Colon (tissue), 2 donors: Measurements from ENCODE around the gene VGLL3.

ENCODE experiments used
- FAIRE-seq: peaks from 2 replicates; lab custom pipeline; 2012; peaks lifted over from hg19 to GRCh38; lab: Jason Lieb, UNC
- donor health status: control.
- donor health status: control.

VGLL3 gene

GRCh38 chr3:86949850-86950249 lies 41.1 kb downstream of the VGLL3 start:
- no peak for FAIRE-seq

DNA sequence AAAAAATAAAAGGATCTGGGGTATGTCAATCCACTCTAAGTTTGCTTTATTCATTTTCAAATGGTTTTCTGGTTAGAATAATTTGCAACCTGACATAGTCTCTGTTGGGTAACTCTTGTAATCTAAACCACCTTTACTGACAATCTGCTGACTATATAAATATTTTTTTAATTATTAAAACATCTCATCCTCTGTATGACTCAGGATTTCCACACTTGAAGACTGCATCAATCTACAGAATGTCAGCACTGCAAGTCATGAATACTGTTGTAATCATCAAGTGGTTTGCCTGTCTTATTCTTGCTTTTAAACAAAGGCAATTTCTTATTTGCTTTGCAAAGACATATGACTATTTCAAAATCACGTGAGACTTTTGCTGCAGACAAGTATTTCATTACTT lies 42.1 kb downstream of the VGLL3 start:
- no peak for FAIRE-seq

DNA sequence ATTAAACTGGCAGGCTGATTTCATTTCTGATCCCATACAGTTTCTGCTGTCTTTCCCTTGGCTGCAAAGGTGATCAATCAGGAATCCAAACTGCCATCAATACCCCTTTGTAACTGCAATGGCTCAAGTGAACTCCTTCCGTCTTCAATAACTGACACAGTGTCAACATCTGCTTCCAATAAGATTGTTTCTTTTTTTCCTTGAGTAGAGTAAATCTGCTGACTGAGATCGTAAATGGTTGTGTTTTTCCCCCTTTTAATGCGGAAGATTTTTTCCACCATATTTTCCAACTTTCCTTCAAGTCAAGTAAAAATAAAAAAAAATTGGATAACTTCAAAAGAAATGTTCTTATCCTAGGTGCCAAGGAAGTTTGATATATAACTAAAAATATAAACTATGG lies 48.7 kb downstream of the VGLL3 start:
- FAIRE-seq = no peak

GRCh38 chr3:86938416-86939105 lies 52.4 kb downstream of the VGLL3 start:
- FAIRE-seq = no peak

- no peak for FAIRE-seq
Measured at GRCh38 chr3:86937306-86937791, 53.6 kb downstream of the VGLL3 start.

GRCh38 chr3:86934851-86935250 lies 56.1 kb downstream of the VGLL3 start:
- no peak for FAIRE-seq

GRCh38 chr3:86930831-86931230 lies 60.1 kb downstream of the VGLL3 start:
- FAIRE-seq = no peak

GRCh38 chr3:86930181-86930580 lies 60.8 kb downstream of the VGLL3 start:
- FAIRE-seq = no peak

DNA sequence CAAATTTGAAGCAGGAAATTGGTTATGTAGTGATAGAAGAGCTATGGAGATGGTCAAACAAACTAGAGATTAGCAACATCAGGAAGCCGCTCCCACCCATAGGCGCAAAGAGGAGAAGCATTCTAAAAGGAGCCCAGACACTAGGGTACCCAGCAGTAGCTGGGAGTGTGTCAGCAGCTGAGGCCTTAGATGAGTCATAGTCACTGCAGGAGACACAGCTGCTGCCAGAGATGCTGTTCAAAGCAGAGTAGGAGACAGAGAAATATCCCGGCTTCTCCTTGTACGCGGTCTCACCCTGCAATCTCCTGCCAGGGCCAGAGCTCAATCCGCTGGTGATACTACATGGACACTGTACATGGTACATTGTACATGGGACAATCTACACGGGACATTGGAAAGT lies 61.9 kb downstream of the VGLL3 start:
- FAIRE-seq = no peak

- FAIRE-seq = no peak
Measured at GRCh38 chr3:86923071-86923491, 67.9 kb downstream of the VGLL3 start.

- FAIRE-seq = no peak
Measured at GRCh38 chr3:86921971-86922680, 68.8 kb downstream of the VGLL3 start.

DNA sequence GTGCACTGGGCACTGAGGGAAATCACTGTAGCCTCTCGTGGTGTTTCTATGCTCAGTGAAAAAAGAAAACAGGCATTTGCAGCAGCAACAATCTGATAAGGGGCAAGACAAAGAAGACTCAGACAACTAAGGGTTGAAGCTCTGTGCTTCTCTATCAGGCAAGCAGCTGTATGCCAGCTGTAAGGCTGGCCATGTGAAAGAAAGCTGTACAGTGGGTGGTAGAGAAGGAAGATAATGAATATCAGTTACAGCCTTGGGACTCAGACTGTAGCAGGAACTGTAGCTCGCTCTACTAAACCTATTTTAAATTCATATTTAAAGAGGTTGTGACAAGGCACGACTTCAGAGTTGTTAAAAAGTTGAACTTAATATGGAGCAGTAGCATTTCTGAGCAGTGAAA lies 76.3 kb downstream of the VGLL3 start:
- FAIRE-seq = no peak

- FAIRE-seq = no peak
Measured at GRCh38 chr3:86913160-86913559, 77.8 kb downstream of the VGLL3 start.

DNA sequence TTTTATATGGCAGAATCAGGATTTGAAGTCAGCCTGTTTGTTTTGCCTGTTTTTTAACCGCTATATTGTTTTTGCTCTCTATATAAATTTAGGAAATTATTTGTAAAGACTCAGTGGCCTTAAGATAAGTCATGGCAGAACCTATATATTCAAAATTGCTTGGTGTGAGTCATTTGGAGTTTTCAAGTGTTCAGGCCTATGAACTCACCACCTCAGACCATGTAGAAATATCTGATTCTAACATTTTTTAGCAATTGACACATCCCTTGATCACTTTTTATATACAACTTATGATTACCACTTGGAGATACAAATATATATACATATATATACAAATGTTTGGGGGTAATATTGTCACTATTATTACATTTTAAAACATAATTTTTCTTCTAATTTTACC lies 95.7 kb downstream of the VGLL3 start:
- FAIRE-seq = no peak

- FAIRE-seq = no peak
Measured at GRCh38 chr3:86890741-86891396, 100.1 kb downstream of the VGLL3 start.
